Prostate gland (tissue), 1 donor: ENCODE measurements around the gene TPM3.

Experiments used
- POLR2A ChIP-seq: fragments of 450-650 bp; IDR thresholded peaks from one replicate; pipeline ENCODE4 v1.6.1; 2016; ENCODE audit warnings: antibody characterized with exemption, mild to moderate bottlenecking
- POLR2AphosphoS5 ChIP-seq: sonication (generic); formaldehyde crosslinking; IDR thresholded peaks from one replicate; pipeline ENCODE4 v1.6.1; 2017; ENCODE audit warnings: antibody characterized with exemption

DNA sequence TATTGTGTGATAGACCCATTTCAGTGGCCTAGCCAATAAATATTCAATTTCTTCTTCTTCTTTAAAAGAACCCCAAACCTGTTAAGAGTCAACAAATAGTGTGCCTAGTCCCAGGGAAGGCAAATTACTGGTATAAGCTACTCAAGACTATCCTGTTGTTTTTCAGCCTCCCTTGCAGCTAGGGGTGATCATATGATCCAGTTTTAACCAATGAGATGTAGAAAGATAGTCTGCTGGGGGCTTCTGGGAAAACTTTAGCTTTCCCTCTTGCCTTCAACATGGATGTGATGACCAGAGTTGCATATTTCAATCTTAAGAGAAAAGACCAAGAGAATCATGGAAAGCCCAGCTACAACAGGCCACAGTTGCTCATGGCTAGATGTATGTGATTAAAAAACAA, 32.3 kb downstream of the TPM3 start:
- TF ChIP-seq POLR2A (no peak), POLR2AphosphoS5 (no peak)
